Stimulated activated CD4-positive, alpha-beta T cell treated with anti-CD3 and anti-CD28 coated beads, Interleukin-1b, Interleukin-23, amount 100 ng/mL, for 48 hours (primary cell): ENCODE data around the gene KLK10.

Source experiments
- DNase-seq: peaks from one replicate; pipeline ENCODE4 v3.0.0-alpha.2; 2020

KLK10 gene

DNA sequence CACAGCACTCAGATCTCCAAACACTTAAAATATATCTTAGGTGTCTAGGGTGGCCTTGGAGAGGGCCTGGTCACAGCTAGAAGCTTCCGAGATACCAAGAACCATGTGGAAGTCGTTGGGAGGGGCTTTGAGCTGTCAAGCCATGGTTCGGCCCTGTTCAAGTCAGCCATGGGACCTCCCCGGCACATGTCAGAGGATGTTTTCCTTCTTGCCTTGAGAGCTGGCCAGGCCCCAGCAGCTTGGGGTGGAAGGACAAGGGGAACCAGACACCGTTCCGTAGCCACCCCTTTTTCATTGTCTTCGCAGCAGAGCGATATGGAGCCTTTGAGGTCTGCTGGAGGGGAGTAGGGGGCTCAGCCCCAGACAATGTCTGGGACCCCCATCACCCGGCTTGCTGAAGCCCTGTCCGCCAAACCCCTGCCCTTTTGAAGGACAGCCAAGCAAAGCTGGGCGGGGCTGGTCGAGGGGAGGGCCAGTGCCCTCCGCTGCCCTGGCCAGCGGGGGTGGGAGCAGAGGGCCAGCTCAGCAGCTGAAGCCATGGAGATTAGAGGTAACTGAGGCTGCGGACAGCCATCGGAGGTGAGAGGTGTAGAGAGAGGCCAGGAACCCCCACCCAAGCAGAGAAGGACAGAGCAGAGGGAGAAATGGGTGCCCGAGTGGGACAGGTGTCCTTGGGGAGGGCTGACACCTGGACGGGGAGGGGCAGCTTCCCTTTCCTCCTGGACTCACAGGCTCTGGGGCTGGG is 6.5 kb upstream of the KLK10 start:
- no peak for DNase-seq

- no peak for DNase-seq
These were observed 5.9 kb upstream of the KLK10 start for GRCh38 chr19:51025401-51025800.

DNA sequence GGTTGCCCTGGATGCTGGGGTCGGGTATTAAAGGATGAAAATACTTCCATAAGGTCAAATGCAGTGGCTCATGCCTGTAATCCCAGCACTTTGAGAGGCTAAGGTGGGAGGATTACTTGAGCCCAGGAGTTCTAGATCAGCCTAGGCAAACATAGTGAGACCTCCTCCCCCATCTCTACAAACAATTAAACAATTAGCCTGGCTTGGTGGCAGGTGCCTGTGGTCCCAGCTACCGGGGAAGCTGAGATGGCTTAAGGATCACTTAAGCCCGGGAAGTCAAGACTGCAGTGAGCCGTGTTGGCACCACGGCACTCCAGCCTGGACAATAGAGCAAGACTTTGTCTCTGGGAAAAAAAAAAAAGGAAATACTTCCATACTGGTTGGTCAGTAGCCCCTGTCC is 5.4 kb upstream of the KLK10 start:
- DNase-seq, result no peak

DNA sequence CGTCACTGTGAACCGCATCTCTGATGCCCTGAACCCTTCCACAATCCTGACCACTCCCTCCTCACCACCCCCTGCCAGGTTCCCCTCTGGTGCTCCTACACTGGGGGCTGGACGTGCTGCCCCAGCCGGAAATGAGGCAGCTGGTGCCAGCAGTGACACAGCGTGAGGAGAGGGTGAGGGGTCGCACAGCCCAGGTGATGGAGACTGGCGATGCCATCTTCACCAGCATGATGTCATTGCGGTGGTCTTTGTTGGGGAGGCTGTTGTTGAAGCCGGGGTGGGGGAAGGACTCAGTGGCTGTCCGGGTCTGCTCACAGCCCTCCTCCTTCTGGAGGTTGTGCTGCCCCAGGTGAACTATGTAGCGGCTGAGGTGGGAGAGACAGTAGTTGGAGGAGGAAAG is 4.4 kb upstream of the KLK10 start:
- no peak for DNase-seq

DNA sequence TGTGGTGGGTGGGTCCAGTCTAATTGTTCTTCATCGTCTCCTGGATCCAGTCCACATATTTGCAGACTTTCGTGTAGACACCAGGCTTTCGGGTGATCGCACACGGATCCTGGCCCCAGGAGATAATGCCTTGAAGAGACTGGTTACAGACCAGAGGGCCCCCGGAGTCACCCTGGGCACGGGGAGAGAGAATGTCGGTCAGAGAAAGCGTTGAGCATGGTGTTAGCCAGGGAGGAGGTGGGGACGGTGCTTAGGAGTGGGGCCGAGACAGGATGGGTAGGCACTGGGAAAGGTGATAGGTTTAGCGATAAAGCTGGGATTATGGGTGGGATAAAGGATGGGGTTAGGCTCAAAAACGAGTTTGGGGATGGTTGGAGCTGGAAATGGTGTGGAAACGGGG is 3.0 kb upstream of the KLK10 start:
- DNase-seq, result no peak

GRCh38 chr19:51020988-51021651 is 1.6 kb upstream of the KLK10 start:
- no peak for DNase-seq

DNA sequence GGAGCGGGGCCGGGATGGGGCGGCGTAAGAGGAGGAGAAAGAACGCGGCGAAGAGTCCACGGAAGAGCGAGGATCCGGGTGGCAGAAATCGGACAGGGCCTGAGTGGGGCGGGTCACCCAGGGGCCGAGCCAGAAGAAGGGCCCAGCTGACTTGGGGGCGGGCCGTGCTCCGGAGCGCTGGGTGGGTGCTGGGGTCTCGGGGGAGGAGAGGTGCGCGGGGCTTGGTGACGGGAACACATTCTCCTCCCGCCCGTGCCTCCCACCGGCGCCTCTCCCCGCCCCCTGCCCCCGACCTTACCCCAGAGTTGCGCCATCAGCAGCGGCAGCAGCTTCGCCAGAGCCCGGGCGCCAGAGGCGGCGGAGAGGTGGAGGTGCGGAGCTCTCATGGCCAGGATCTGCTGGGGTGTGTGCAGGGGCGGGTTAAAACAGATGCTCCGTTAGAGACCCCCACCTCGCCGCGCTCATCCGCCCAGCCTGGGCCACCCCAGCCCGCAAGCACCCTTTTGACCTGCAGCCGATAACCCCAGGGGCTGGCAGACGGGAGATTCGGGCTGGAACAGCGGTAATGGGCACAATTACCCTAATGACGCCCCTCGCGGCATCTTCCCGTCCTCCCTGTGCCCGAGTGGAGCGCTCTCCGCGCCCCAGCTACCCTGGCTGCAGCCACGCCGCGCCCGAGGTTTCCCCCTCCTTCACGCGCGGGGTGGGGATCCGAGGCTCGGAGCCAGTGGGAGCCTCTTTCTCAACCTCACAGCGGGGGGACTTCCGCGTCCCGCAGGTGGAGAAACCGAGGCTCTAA is 565 bp downstream of the KLK10 start:
- DNase-seq, result no peak

GRCh38 chr19:51016798-51017683 is 2.5 kb downstream of the KLK10 start:
- DNase-seq, result peak; percentile 69

- DNase-seq, result no peak
These were observed 3.7 kb downstream of the KLK10 start for GRCh38 chr19:51015691-51016267.

DNA sequence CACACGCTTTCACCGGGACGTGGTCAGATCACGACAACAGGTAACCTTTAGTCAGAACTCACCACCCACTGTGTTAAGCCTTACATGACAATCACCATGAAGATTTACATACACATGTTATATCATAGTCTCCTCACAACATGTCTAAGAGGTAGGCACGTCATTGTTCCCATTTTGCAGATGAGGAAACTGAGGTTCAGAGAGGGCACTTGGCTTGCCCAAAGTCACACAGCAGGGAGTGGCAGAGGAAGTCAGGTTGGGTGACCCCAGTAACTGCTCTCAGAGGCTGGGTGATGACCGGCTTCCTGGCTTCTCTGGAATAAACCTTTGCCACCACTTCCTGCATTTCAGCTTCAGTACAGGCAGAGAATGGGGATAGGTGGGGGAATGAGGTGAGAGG is 5.3 kb downstream of the KLK10 start:
- DNase-seq, result no peak

GRCh38 chr19:51012661-51013190 is 6.8 kb downstream of the KLK10 start:
- no peak for DNase-seq

- DNase-seq, result no peak
These were observed 9.3 kb downstream of the KLK10 start for GRCh38 chr19:51010066-51010795.

GRCh38 chr19:51009061-51009891 is 10.2 kb downstream of the KLK10 start:
- no peak for DNase-seq

- no peak for DNase-seq
These were observed 12.0 kb downstream of the KLK10 start for GRCh38 chr19:51007488-51007887.

GRCh38 chr19:51006406-51006805 is 13.1 kb downstream of the KLK10 start:
- no peak for DNase-seq

DNA sequence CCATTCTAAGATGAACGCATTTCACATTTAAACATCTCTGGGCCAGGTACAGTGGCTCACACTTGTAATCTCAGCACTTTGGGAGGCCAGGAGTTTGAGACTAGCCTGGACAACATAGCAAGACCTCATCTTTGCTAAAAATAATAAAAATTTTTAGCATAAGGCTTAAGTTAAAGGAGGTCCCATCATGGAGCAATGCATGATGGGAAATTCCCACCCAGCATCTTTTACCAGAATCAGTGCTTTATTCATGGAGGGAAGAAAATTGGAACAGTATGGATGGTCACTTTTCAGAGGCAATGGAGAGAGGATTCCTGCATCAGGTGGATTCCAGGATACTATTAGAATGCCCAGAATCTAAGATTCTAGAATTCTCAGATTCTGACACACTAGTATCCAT is 14.3 kb downstream of the KLK10 start:
- DNase-seq, result no peak

- DNase-seq, result no peak
These were observed 16.2 kb downstream of the KLK10 start for GRCh38 chr19:51003316-51003715.

GRCh38 chr19:51002542-51003311 is 16.8 kb downstream of the KLK10 start:
- DNase-seq, result peak; percentile 44

- no peak for DNase-seq
These were observed 17.4 kb downstream of the KLK10 start for GRCh38 chr19:51002089-51002532.

- DNase-seq, result no peak
These were observed 18.0 kb downstream of the KLK10 start, which contains the start of gene KLK8 for GRCh38 chr19:51001515-51001914. TSS of gene KLK8 (minus strand) at chr19:51001604. CDS start at chr19:51001167, 437 bp downstream.
